WERI-Rb-1 (cell line): ENCODE data around the gene NRARP.
A peak's percentile ranks its signal among the peaks of the same experiment; 100 is the strongest.

ENCODE experiments used
- DNase-seq: peaks from one replicate; pipeline ENCODE4 v3.0.0-alpha.2; 2020
- H3K27ac ChIP-seq: fragments of 250-450 bp; sonication (Bioruptor Pico); 2 replicates; pipeline ENCODE4 v1.5.1; 2020; ENCODE audit warnings: mild to moderate bottlenecking, moderate library complexity
- H3K27me3 ChIP-seq: fragments of 250-450 bp; sonication (Bioruptor Pico); 2 replicates; pipeline ENCODE4 v1.5.1; 2021; ENCODE audit warnings: mild to moderate bottlenecking, low read depth, moderate library complexity; ENCODE audit not compliant: insufficient read depth, severe bottlenecking
- H3K36me3 ChIP-seq: fragments of 250-450 bp; sonication (Bioruptor Pico); 2 replicates; pipeline ENCODE4 v1.5.1; 2020; ENCODE audit warnings: mild to moderate bottlenecking, moderate library complexity
- H3K4me3 ChIP-seq: 2 replicates; pipeline ENCODE4 v1.5.1; 2011; ENCODE audit warnings: low read depth, mild to moderate bottlenecking, control low read depth, low read length
- H3K9me3 ChIP-seq: fragments of 250-450 bp; sonication (Bioruptor Pico); 2 replicates; pipeline ENCODE4 v1.5.1; 2021; ENCODE audit warnings: mild to moderate bottlenecking, moderate library complexity; ENCODE audit not compliant: severe bottlenecking
- CTCF ChIP-seq: IDR thresholded peaks from 2 replicates; pipeline ENCODE4 v1.5.1; 2011; ENCODE audit warnings: low read depth, mild to moderate bottlenecking, control low read depth, inconsistent platforms, low read length

NRARP gene

GRCh38 chr9:137311986-137312851 is 10.1 kb upstream of the NRARP start:
- DNase-seq, result no peak
- H3K27me3 ChIP-seq, result no peaks in the 10 kb centered on the region
- H3K9me3 ChIP-seq, result no peaks in the 10 kb centered on the region
- peak overlapping the region; percentile 67 for H3K27ac ChIP-seq
- no peak overlapping the region for H3K4me3 ChIP-seq
- H3K36me3 ChIP-seq, result no peaks in the 10 kb centered on the region
- TF ChIP-seq CTCF, result no peak

- no peaks in the 10 kb centered on the region for H3K27me3 ChIP-seq
- H3K36me3 ChIP-seq, result no peaks in the 10 kb centered on the region
- no peak for TF ChIP-seq CTCF
- no peaks in the 10 kb centered on the region for H3K9me3 ChIP-seq
- peak overlapping the region; percentile 67 for H3K27ac ChIP-seq
- DNase-seq, result peak; percentile 12
- no peak overlapping the region for H3K4me3 ChIP-seq
Observed at GRCh38 chr9:137311171-137311985, 9.3 kb upstream of the NRARP start.

GRCh38 chr9:137310189-137311052 is 8.3 kb upstream of the NRARP start:
- Histone ChIP-seq H3K27me3 (no peaks in the 10 kb centered on the region), H3K4me3 (no peak overlapping the region), H3K27ac (peak overlapping the region; percentile 67), H3K9me3 (no peaks in the 10 kb centered on the region), H3K36me3 (no peaks in the 10 kb centered on the region)
- no peak for TF ChIP-seq CTCF
- peak; percentile 88 for DNase-seq

- H3K27ac ChIP-seq, result no peak overlapping the region
- H3K9me3 ChIP-seq, result no peaks in the 10 kb centered on the region
- no peak for DNase-seq
- no peak for TF ChIP-seq CTCF
- no peaks in the 10 kb centered on the region for H3K36me3 ChIP-seq
- no peaks in the 10 kb centered on the region for H3K27me3 ChIP-seq
- H3K4me3 ChIP-seq, result no peak overlapping the region
Observed at GRCh38 chr9:137309368-137310188, 7.5 kb upstream of the NRARP start.

- H3K36me3 ChIP-seq, result no peaks in the 10 kb centered on the region
- H3K9me3 ChIP-seq, result no peaks in the 10 kb centered on the region
- H3K4me3 ChIP-seq, result no peak overlapping the region
- H3K27ac ChIP-seq, result no peak overlapping the region
- DNase-seq, result peak; percentile 77
- H3K27me3 ChIP-seq, result no peaks in the 10 kb centered on the region
- TF ChIP-seq CTCF, result peak; percentile 27; the same call in 1 of the 2 replicates
Observed at GRCh38 chr9:137308057-137308619, 6.1 kb upstream of the NRARP start.
